Measurements from ENCODE around the gene MAGI1.

DNA sequence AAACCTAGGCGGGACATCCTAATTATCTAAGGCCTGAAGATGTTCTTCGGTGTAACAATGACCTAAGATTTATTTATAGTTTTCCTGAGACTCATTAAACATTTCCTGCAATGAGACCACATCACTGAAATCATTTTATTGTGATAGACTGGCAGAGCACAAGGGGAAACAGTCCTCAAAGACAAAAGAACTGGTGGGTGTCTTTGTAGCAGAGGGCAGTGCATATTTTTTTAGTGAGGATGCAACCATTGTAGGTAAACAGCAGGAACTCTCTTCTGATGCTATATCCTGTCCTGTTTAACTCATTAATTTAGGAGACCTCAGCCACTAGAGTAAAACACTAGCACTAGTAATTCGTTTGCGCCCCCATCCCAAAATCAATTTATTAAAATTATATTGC, 100.0 kb downstream of the MAGI1 start:
- TF ChIP-seq RFX5 (IDR thresholded peaks at IDR 0.05; ENCODE audit: low read length) = no peak
- TF ChIP-seq TEAD4 (IDR thresholded peaks at IDR 0.05; ENCODE audit: borderline replicate concordance, insufficient read depth) = no peak
- TF ChIP-seq, protein P1, sequence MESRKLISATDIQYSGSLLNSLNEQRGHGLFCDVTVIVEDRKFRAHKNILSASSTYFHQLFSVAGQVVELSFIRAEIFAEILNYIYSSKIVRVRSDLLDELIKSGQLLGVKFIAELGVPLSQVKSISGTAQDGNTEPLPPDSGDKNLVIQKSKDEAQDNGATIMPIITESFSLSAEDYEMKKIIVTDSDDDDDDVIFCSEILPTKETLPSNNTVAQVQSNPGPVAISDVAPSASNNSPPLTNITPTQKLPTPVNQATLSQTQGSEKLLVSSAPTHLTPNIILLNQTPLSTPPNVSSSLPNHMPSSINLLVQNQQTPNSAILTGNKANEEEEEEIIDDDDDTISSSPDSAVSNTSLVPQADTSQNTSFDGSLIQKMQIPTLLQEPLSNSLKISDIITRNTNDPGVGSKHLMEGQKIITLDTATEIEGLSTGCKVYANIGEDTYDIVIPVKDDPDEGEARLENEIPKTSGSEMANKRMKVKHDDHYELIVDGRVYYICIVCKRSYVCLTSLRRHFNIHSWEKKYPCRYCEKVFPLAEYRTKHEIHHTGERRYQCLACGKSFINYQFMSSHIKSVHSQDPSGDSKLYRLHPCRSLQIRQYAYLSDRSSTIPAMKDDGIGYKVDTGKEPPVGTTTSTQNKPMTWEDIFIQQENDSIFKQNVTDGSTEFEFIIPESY (IDR thresholded peaks at IDR 0.05; ENCODE audit: borderline replicate concordance, low read depth) = no peak
- TF ChIP-seq, protein P2, sequence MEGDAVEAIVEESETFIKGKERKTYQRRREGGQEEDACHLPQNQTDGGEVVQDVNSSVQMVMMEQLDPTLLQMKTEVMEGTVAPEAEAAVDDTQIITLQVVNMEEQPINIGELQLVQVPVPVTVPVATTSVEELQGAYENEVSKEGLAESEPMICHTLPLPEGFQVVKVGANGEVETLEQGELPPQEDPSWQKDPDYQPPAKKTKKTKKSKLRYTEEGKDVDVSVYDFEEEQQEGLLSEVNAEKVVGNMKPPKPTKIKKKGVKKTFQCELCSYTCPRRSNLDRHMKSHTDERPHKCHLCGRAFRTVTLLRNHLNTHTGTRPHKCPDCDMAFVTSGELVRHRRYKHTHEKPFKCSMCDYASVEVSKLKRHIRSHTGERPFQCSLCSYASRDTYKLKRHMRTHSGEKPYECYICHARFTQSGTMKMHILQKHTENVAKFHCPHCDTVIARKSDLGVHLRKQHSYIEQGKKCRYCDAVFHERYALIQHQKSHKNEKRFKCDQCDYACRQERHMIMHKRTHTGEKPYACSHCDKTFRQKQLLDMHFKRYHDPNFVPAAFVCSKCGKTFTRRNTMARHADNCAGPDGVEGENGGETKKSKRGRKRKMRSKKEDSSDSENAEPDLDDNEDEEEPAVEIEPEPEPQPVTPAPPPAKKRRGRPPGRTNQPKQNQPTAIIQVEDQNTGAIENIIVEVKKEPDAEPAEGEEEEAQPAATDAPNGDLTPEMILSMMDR (IDR thresholded peaks at IDR 0.05) = no peak
- no peak for TF ChIP-seq POLR2AphosphoS5 (IDR thresholded peaks at IDR 0.05; ENCODE audit: low read depth, low read length)
- TF ChIP-seq RCOR1 (IDR thresholded peaks at IDR 0.05; ENCODE audit: low read length) = no peak
- TF ChIP-seq EZH2phosphoT487 (IDR thresholded peaks at IDR 0.05; ENCODE audit: borderline replicate concordance, low read depth) = no peak
- TF ChIP-seq JUND (IDR thresholded peaks at IDR 0.05) = no peak
- no peak for TF ChIP-seq NRF1 (IDR thresholded peaks at IDR 0.05; ENCODE audit: low read depth, low read length)
- no peak for TF ChIP-seq EP300 (IDR thresholded peaks at IDR 0.05; ENCODE audit: borderline replicate concordance in 1 of 2, low read depth in 1 of 2, low read length in 1 of 2)
- no peak for TF ChIP-seq YY1 (IDR thresholded peaks at IDR 0.05; ENCODE audit: low read depth)
- TF ChIP-seq, protein P3, sequence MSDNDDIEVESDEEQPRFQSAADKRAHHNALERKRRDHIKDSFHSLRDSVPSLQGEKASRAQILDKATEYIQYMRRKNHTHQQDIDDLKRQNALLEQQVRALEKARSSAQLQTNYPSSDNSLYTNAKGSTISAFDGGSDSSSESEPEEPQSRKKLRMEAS (IDR thresholded peaks at IDR 0.05; ENCODE audit: low read depth) = no peak
- no peak for TF ChIP-seq MXI1 (IDR thresholded peaks at IDR 0.05; ENCODE audit: low read depth, low read length)

All from SK-N-SH (cell line).